Suppressor macrophage treated with lipopolysaccharide for 1 hour (primary cell): ENCODE results near the gene CCDC40.

ENCODE experiments used
- DNase-seq, 3 donors: peaks; one replicate each; pipeline ENCODE4 v3.0.0-alpha.2; 2020 to 2022

Gene CCDC40

DNA sequence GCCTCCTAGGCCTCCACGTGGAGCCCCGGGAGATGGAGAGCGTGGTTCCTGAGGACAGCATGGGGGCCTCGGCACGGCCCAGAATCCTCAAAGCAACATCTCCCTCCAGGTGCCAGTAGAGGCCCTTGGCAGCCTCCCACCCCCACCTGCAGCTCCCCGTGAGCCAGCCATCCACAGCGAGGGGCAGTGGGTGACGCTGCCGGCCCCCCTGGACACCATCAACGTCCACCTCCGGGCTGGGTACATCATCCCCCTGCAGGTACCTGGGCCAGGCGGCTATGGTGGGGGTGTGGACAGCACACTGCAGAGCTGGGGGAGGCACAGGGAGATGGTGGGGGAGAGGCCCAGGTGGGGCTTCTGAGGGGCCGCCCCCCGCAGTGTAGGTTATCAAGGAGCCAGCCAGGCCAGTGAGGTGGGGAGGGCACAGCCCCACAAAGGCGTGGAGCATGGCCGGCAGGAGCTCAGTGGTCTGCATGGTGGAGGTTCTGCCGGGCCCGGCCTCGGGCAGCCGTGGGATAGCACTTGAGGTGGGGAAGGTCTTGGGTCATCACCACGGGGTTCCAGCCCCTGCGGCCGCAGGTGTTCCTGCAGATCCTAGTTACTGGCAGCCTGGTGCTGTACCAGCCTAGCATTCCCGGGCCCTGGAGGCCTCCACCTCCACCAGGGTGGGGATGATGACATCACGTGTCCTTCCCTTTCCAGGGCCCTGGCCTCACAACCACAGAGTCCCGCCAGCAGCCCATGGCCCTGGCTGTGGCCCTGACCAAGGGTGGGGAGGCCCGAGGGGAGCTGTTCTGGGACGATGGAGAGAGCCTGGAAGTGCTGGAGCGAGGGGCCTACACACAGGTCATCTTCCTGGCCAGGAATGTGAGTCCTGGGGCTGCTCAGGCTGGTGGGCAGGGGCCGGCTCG is 81.3 kb downstream of the CCDC40 start:
- DNase-seq: no peak

DNA sequence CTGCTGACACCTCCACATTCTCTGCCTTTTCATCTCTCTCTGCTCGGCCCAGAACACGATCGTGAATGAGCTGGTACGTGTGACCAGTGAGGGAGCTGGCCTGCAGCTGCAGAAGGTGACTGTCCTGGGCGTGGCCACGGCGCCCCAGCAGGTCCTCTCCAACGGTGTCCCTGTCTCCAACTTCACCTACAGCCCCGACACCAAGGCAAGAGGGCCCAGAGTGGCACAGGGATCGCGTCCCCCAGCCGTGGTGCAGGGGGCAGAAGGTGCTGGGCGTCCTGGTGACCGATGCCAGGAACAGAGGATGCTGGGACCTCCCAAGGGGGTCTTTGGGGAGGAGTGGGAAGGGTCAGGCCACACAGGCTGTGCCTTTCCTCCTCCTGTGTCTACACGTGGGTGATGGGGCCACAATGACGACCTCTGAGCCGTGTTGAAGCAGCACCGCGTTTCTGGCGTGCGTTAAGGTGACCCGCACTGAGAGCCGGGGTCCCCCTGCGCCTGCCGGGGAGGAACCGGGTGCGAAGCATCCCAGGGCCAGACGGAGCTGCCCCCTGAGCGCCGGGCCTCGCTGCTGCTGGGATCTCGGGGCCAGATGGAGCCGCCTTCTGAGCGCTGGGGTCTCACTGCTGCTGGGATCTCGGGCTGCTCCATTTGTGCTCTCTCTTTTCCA is 82.3 kb downstream of the CCDC40 start:
- no peak for DNase-seq

GRCh38 chr17:80119271-80119791 is 82.9 kb downstream of the CCDC40 start:
- DNase-seq: no peak

DNA sequence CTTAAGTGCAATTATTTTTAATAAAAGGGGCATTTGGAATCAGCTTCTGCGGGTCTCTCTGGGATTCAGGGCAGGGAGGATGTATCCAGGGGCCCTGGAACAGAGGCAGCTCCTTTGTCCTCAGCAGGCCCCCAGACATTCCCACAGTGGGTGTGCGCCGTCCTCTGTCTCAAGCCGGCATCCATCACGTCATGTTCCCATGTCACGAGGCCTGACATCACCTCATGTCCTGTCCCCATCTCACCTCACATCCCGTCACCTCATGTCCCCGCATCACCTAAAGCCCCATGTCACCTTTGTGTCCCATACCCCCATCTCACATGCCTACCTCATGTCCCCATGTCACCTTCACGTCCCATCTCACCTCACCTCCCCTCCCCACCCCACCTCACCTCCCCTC is 83.4 kb downstream of the CCDC40 start:
- no peak for DNase-seq

- no peak for DNase-seq
Measured at GRCh38 chr17:80122026-80122575, 85.7 kb downstream of the CCDC40 start.

GRCh38 chr17:80122926-80123505 is 86.6 kb downstream of the CCDC40 start:
- no peak for DNase-seq

DNA sequence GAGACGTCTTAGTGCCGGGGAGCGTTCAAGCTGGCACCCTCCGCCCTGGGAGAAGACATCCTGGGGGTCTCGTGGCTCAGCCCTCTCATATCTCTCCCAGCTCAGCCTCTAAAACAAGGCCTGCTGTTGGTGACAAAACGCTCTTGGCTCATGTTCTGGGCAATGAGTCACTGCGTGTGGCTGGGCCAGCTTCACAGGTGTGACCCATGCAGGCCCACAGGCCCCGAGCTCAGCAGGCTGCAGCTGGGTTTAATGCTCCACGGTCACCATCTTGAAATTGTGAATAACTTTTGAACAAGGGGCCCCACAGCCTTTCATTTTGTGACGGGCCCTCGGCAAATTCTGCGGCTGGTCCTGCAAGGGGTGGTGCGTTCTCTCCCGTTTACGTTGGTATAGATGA is 87.3 kb downstream of the CCDC40 start:
- no peak for DNase-seq

- DNase-seq: peak in 2 of 3 donors; percentile 19 to 25
Measured at GRCh38 chr17:80124351-80124981, 88.0 kb downstream of the CCDC40 start.

- no peak for DNase-seq
Measured at GRCh38 chr17:80125656-80126448, 89.4 kb downstream of the CCDC40 start.

GRCh38 chr17:80126449-80126715 is 89.9 kb downstream of the CCDC40 start:
- no peak for DNase-seq

DNA sequence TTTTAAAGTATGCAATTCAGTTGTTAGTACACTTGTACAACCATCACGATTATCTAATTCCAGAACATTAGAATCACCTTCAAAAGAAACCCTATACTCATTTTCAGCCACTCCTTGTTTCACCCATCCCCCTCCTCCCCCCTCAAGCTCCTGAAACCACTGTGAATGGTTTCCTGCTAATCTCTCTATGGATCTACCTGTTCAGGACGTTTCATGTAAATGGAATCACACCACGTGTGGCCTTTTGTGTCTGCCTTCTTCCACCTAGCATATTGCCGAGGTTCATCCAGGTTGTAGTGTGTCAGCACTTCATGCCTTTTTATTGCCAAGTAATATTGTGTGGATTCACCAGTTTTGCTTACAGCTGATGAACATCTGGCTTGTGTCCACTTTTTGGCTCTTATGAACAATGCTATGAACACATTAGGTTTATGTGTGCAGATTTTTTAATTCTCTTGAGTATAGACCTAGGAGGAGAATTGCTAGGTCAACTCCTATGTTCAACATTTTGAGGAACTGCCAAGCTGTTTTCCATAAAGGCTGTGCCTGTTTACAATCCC is 92.6 kb downstream of the CCDC40 start:
- DNase-seq: no peak

GRCh38 chr17:80130992-80131391 is 94.5 kb downstream of the CCDC40 start:
- no peak for DNase-seq

DNA sequence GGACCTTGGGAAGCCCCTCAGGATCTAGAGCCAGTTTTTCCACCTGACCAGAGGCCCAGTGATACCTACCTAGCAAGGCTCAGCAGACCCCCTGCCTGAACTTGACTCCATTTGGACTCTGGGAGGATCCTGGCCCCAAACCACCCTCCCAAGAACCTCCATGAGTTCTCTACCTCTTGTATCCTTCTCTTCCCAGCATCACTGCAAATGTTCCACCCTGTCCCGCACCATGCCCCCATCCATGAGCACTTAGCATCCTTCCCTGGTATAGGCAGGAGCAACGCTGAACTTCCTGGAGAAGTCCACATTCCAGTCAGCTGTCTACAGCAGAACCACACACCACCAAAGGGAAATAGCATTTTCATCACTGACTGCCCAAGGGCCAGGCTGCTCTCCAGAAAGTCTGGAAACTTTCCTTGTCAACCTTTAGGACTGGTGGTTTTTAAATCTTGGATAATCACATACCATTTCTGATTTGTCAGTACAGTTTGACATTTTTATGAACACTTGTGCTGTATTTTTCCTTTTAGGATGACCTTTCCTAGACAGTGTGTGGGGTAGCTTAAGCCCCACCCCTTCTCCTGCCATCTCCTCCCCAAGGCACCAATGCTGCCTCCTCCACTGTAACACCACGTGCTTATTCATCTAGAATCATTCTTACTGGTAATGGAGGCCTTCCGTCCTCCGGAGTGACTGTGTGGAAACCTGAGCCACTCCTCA is 96.6 kb downstream of the CCDC40 start:
- DNase-seq: no peak

- DNase-seq: no peak
Measured at GRCh38 chr17:80133626-80133970, 97.2 kb downstream of the CCDC40 start.

GRCh38 chr17:80137131-80137530 is 100.7 kb downstream of the CCDC40 start:
- no peak for DNase-seq

GRCh38 chr17:80138856-80139426 is 102.5 kb downstream of the CCDC40 start:
- DNase-seq: no peak

GRCh38 chr17:80141463-80142165 is 105.2 kb downstream of the CCDC40 start:
- DNase-seq: no peak

DNA sequence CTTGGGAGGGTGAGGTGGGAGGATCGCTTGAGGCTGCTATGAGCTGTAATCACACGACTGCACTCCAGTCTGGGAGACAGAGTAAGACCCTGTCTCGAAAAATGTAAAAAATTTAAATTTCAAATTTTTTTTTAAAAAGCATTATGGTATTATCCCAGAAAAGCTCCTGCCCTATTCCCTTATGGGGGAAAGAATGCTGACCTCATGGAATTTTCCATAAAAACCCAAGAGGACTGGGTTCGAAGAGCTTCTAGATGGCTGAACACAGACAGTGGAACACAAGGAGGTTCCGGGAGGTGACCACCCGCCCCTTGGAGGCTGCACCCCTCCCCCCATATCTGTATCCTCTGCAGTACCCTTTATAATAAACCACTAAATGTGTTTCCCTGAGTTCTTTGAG is 106.5 kb downstream of the CCDC40 start:
- no peak for DNase-seq

DNA sequence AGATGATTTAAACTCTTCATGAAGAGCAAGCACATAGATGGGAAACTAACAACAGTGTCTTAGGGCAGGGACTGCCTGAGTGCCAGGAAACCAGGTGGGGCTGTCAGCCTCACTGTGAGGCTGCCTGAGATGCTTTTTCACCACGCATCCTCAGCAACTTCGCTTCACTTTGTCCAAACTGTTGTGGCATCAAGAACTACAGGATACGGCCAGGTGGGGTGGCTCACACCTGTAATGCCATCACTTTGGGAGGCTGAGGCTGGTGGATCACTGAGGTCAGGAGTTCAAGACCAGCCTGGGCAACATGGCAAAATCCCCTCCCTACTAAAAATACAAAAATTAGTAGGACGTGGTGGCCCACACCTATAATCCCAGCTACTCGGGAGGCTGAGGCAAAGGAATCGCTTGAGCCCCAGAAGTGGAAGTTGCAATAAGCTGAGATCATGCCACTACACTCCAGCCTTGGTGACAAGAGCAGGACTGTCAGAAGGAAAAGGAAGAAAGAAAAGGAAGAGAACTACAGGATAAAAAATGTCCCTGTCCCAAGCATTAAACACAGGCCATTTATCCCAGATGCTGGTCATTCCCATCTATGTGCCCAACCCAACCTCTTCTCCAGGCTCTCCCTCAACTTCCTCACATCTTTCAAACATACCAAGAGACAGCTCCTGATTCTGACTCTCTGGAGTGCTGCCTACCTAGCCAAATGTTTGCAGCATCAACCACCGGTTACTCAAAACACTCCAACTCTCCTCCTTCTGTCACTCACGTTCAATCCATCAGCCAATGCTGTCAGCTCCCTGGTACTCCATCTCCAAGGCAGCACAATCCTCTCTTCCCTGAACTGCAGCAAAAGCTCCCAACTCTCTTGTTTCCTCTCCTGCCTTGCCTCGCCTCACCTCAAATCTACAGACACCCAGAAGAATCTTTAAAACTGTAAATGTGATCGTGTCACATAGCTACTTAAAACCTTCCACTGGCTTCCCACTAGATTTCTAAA is 108.9 kb downstream of the CCDC40 start:
- peak; percentile 32 to 46 (median 34) for DNase-seq
